Measurements from ENCODE around the gene POR.

DNA sequence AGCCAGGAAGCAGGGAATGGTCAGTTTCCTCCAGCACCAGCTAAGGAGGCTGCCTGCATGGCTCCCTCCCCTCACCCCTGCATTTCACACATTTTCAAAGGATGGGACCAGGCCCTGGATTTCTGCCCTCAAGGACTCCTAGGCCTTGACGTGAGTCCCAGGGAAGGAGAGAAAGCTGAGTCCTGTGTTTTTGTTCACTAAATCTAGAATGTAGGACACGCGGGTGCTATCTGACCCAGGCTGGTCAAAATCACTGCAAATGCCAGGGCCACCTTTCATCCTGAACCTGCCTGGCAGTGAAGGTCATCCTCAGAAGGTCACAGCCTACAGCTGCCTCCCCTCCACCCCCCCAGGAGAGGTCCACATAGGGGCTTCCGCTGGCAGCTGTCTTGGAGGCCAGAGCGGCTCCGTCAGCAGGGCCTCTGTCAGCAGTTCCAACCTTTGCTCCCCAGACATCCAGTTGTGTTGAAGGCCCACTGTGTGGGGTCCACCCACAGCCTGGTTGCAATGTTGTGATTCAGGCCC, 18.1 kb upstream of the POR start:
- TF ChIP-seq, protein P1, sequence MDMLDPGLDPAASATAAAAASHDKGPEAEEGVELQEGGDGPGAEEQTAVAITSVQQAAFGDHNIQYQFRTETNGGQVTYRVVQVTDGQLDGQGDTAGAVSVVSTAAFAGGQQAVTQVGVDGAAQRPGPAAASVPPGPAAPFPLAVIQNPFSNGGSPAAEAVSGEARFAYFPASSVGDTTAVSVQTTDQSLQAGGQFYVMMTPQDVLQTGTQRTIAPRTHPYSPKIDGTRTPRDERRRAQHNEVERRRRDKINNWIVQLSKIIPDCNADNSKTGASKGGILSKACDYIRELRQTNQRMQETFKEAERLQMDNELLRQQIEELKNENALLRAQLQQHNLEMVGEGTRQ (IDR thresholded peaks at IDR 0.05; ENCODE audit: low read length): no peak
- TF ChIP-seq RXRA (IDR thresholded peaks at IDR 0.05; ENCODE audit: insufficient read depth, low read depth, low read length): no peak
- TF ChIP-seq, protein P2, sequence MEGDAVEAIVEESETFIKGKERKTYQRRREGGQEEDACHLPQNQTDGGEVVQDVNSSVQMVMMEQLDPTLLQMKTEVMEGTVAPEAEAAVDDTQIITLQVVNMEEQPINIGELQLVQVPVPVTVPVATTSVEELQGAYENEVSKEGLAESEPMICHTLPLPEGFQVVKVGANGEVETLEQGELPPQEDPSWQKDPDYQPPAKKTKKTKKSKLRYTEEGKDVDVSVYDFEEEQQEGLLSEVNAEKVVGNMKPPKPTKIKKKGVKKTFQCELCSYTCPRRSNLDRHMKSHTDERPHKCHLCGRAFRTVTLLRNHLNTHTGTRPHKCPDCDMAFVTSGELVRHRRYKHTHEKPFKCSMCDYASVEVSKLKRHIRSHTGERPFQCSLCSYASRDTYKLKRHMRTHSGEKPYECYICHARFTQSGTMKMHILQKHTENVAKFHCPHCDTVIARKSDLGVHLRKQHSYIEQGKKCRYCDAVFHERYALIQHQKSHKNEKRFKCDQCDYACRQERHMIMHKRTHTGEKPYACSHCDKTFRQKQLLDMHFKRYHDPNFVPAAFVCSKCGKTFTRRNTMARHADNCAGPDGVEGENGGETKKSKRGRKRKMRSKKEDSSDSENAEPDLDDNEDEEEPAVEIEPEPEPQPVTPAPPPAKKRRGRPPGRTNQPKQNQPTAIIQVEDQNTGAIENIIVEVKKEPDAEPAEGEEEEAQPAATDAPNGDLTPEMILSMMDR (IDR thresholded peaks at IDR 0.05; ENCODE audit: control extremely low read depth in 1 of 3, insufficient read depth in 1 of 3, low read depth in 1 of 3, low read length in 3 of 3): no peak
- TF ChIP-seq HDAC6 (IDR thresholded peaks at IDR 0.05; ENCODE audit: low read depth, low read length): no peak
- TF ChIP-seq SP1 (IDR thresholded peaks at IDR 0.05; ENCODE audit: low read depth, low read length): no peak
- no peak for TF ChIP-seq POLR2AphosphoS5 (IDR thresholded peaks at IDR 0.05; ENCODE audit: low read depth, low read length)
- TF ChIP-seq TBP (IDR thresholded peaks at IDR 0.05; ENCODE audit: low read depth, low read length): no peak
- no peak for TF ChIP-seq ZNF274 (IDR thresholded peaks at IDR 0.05; ENCODE audit: borderline replicate concordance, extremely low read depth, low read length)
- no peak for TF ChIP-seq RAD21 (IDR thresholded peaks at IDR 0.05 in 1 of 2, conservative IDR thresholded peaks at IDR 0.05 in 1 of 2; ENCODE audit: low read depth in 2 of 2, low read length in 2 of 2)
- no peak for TF ChIP-seq CEBPB (IDR thresholded peaks at IDR 0.05; ENCODE audit: low read depth, low read length)
- TF ChIP-seq, protein P3, sequence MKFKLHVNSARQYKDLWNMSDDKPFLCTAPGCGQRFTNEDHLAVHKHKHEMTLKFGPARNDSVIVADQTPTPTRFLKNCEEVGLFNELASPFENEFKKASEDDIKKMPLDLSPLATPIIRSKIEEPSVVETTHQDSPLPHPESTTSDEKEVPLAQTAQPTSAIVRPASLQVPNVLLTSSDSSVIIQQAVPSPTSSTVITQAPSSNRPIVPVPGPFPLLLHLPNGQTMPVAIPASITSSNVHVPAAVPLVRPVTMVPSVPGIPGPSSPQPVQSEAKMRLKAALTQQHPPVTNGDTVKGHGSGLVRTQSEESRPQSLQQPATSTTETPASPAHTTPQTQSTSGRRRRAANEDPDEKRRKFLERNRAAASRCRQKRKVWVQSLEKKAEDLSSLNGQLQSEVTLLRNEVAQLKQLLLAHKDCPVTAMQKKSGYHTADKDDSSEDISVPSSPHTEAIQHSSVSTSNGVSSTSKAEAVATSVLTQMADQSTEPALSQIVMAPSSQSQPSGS (IDR thresholded peaks at IDR 0.05; ENCODE audit: low read length): no peak
- no peak for TF ChIP-seq POLR2A (IDR thresholded peaks at IDR 0.05; ENCODE audit: control extremely low read depth in 1 of 2, low read depth in 2 of 2, low read length in 2 of 2)
- TF ChIP-seq SAP30 (IDR thresholded peaks at IDR 0.05; ENCODE audit: insufficient read depth, insufficient replicate concordance, low read length): no peak
- TF ChIP-seq CHD2 (IDR thresholded peaks at IDR 0.05; ENCODE audit: low read length): no peak
